OCI-LY1 (cell line): ENCODE results near the gene DBH.

Source experiments
- H2AFZ ChIP-seq: fragments of 200-600 bp; sonication (generic), shearing (Covaris generic); 2 replicates; pipeline ENCODE4 v1.6.0; 2014; ENCODE audit warnings: antibody characterized with exemption, mild to moderate bottlenecking, low read length
- H3F3A ChIP-seq: fragments of 200-600 bp; sonication (generic), shearing (Covaris generic); 2 replicates; pipeline ENCODE4 v1.6.0; 2014; ENCODE audit warnings: mild to moderate bottlenecking, antibody characterized with exemption, low read length, moderate library complexity; ENCODE audit not compliant: insufficient read depth
- H3K27ac ChIP-seq: fragments of 200-600 bp; sonication (generic); 2 replicates; pipeline ENCODE4 v1.5.1; 2014; ENCODE audit warnings: low read length, mixed run types, mild to moderate bottlenecking, low read depth; ENCODE audit not compliant: poor library complexity, severe bottlenecking
- H3K27me3 ChIP-seq: fragments of 200-600 bp; sonication (generic); 2 replicates; pipeline ENCODE4 v1.6.0; 2014; ENCODE audit warnings: antibody characterized with exemption, mild to moderate bottlenecking, low read length, moderate library complexity; ENCODE audit not compliant: insufficient read depth
- H3K36me3 ChIP-seq: fragments of 200-600 bp; sonication (generic); 2 replicates; pipeline ENCODE4 v1.6.1; 2014; ENCODE audit warnings: mild to moderate bottlenecking, antibody characterized with exemption, low read length, moderate library complexity, mixed read lengths; ENCODE audit not compliant: insufficient read depth
- H3K4me1 ChIP-seq: fragments of 200-600 bp; sonication (generic); 2 replicates; pipeline ENCODE4 v1.5.1; 2014; ENCODE audit warnings: mild to moderate bottlenecking, low read length, moderate library complexity; ENCODE audit not compliant: insufficient read depth, severe bottlenecking
- H3K4me2 ChIP-seq: fragments of 200-600 bp; sonication (generic), shearing (Covaris generic); 2 replicates; pipeline ENCODE4 v1.6.1; 2014; ENCODE audit warnings: low read length
- H3K4me3 ChIP-seq: fragments of 200-600 bp; sonication (generic); 2 replicates; pipeline ENCODE4 v1.5.1; 2014; ENCODE audit warnings: low read length, low read depth, mild to moderate bottlenecking, mixed read lengths; ENCODE audit not compliant: poor library complexity, severe bottlenecking
- H3K79me2 ChIP-seq: fragments of 200-600 bp; shearing (Covaris generic); 2 replicates; pipeline ENCODE4 v1.6.1; 2016; ENCODE audit warnings: mixed run types, low read length, mixed read lengths; ENCODE audit not compliant: insufficient read depth
- H3K9ac ChIP-seq: fragments of 200-600 bp; sonication (generic), shearing (Covaris generic); 2 replicates; pipeline ENCODE4 v1.6.1; 2014; ENCODE audit warnings: mild to moderate bottlenecking, low read length, mixed read lengths
- H3K9me2 ChIP-seq: fragments of 200-600 bp; sonication (generic), shearing (Covaris generic); 2 replicates; pipeline ENCODE4 v1.6.1; 2014; ENCODE audit warnings: low read depth, mild to moderate bottlenecking, low read length, mixed read lengths
- H3K9me3 ChIP-seq: fragments of 200-600 bp; shearing (Covaris generic); 2 replicates; pipeline ENCODE4 v1.6.1; 2014; ENCODE audit warnings: low read length, mixed read lengths
- H4K20me1 ChIP-seq: fragments of 200-600 bp; sonication (generic), shearing (Covaris generic); 2 replicates; pipeline ENCODE4 v1.6.0; 2016; ENCODE audit warnings: mild to moderate bottlenecking, low read length; ENCODE audit not compliant: insufficient read depth
- EZH2 ChIP-seq: fragments of 200-600 bp; sonication (generic), shearing (Covaris generic); IDR thresholded peaks from 2 replicates; pipeline ENCODE4 v1.8.0; 2017; ENCODE audit warnings: borderline replicate concordance, mixed run types, mild to moderate bottlenecking, antibody characterized with exemption, low read length, moderate library complexity, mixed read lengths
- TF ChIP-seq, protein P1 (sequence below): fragments of 200-600 bp; sonication (generic), shearing (Covaris generic); IDR thresholded peaks from 2 replicates; pipeline ENCODE4 v1.5.1; 2017; ENCODE audit warnings: mild to moderate bottlenecking, antibody characterized with exemption, low read length, moderate library complexity, mixed read lengths

Gene DBH

DNA sequence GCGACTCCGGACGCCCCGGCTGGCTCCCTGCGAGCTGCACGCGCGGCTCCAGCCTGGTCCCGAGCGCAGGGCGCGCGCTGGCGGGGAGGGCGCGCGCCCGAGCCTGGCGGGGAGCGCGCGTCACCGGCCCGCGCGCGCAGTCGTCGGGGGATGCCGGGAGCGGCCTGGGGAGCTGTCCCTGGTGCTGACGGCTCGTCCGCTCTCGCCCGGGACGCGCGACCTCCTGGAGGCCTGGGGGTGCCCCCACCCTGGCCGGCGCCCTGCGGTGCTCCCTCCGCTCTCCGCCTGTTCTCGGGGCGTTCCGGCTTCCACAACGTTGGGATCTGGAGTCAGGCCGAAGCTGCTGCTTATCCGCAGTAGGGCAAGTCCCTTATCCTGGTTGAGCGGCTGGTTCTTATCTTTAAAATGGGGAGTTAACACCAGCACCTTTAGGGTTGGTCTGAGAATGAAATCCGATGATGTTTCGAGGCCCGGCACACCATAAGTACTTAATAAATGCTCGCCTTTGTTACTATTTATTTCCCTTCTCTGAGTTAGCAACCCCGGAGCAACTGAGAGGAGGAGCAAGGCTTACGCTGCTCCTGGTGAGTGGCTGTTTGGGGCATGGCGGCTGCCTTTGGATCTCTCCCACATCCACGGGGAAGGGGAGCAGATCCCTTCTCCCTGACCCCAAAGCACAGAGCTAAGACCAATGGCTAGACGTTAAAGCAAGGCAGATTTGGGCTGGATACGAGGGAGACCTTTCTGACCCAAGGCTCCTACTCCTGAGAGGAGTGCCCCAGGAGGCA, 26.7 kb upstream of the DBH start, which contains the start of gene FAM163B:
Gene FAM163B, minus strand, starts transcription at position 79 of the 788 bp plus-strand sequence. CDS start 29,166 bp downstream, outside the sequence.
- TF ChIP-seq, protein P1, sequence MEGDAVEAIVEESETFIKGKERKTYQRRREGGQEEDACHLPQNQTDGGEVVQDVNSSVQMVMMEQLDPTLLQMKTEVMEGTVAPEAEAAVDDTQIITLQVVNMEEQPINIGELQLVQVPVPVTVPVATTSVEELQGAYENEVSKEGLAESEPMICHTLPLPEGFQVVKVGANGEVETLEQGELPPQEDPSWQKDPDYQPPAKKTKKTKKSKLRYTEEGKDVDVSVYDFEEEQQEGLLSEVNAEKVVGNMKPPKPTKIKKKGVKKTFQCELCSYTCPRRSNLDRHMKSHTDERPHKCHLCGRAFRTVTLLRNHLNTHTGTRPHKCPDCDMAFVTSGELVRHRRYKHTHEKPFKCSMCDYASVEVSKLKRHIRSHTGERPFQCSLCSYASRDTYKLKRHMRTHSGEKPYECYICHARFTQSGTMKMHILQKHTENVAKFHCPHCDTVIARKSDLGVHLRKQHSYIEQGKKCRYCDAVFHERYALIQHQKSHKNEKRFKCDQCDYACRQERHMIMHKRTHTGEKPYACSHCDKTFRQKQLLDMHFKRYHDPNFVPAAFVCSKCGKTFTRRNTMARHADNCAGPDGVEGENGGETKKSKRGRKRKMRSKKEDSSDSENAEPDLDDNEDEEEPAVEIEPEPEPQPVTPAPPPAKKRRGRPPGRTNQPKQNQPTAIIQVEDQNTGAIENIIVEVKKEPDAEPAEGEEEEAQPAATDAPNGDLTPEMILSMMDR = no peak
- no peak for TF ChIP-seq EZH2
- Histone ChIP-seq H3K36me3 (no peaks in the 10 kb centered on the region), H4K20me1 (no peaks in the 10 kb centered on the region), H3K9me3 (no peaks in the 10 kb centered on the region), H3K9me2 (no peaks in the 10 kb centered on the region), H3K27ac (no peak within 1 kb of the TSS), H3K9ac (no peak within 1 kb of the TSS), H3F3A (no peaks in the 10 kb centered on the region), H3K27me3 (peaks cover 5% of the 10 kb centered on the region; the same call in 1 of the 2 replicates), H3K79me2 (no peaks in the 10 kb centered on the region), H3K4me2 (no peak within 1 kb of the TSS), H3K4me3 (no peak within 1 kb of the TSS), H3K4me1 (no peaks in the 10 kb centered on the region), H2AFZ (no peak within 1 kb of the TSS)

DNA sequence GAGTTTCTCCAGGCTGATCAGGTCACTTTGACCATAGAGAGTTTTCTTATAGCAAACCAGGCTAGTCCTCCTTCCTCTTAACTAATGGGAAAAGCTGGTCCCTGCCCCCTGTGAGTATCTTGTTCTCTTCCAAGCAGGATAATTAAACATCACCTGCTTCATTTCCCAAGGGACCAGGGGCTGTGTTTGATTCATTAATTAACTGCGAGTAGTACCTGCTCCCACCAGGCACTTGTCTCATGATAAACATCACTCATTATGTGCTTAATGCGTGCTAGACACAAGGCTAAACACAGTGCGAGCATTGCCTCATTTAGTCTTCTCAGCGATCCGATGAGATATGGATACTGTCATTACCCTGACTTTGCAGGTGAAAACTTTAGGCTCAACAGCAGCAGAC, 25.3 kb upstream of the DBH start:
- no peak overlapping the region for H3K27ac ChIP-seq
- peaks cover 5% of the 10 kb centered on the region; the same call in 1 of the 2 replicates for H3K27me3 ChIP-seq

DNA sequence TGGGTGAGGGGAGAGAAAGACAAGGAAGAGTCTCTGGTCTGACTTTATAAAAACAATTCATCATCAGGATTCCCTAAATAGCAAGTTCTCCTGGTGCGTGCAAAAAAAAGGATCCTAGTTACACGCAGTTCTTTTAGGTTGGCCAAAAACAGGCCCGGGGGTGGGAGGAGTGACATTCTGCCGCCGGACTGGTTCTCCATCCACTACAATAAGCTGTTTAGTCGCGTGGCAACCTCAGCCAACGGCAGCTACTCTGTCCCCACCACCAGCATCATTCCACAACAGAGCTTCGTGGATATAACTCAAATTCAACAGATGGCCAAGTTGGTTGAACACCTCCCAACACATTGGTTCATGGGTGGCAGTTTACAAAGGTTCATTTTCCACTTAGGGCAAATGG, 24.1 kb upstream of the DBH start:
- Histone ChIP-seq H2AFZ (no peak overlapping the region), H3K9me2 (no peaks in the 10 kb centered on the region), H4K20me1 (no peaks in the 10 kb centered on the region), H3F3A (no peaks in the 10 kb centered on the region), H3K4me2 (no peak overlapping the region), H3K27me3 (peaks cover 3% of the 10 kb centered on the region; the same call in 1 of the 2 replicates), H3K27ac (no peak overlapping the region), H3K9ac (no peak overlapping the region), H3K79me2 (no peaks in the 10 kb centered on the region), H3K36me3 (no peaks in the 10 kb centered on the region), H3K9me3 (no peaks in the 10 kb centered on the region), H3K4me1 (no peaks in the 10 kb centered on the region), H3K4me3 (no peak overlapping the region)
- TF ChIP-seq, protein P1 = no peak
- no peak for TF ChIP-seq EZH2

More for the DNA sequence above, 25.3 kb upstream of the DBH start:
- Histone ChIP-seq H3K4me3 (no peak overlapping the region), H3K36me3 (no peaks in the 10 kb centered on the region), H3K4me2 (no peak overlapping the region), H3K9me2 (no peaks in the 10 kb centered on the region), H4K20me1 (no peaks in the 10 kb centered on the region), H3K79me2 (no peaks in the 10 kb centered on the region), H3K9me3 (no peaks in the 10 kb centered on the region), H3F3A (no peaks in the 10 kb centered on the region), H3K4me1 (no peaks in the 10 kb centered on the region), H2AFZ (no peak overlapping the region), H3K9ac (no peak overlapping the region)
- TF ChIP-seq EZH2 = no peak
- TF ChIP-seq, protein P1 = no peak
